ENCODE measurements around the gene CCT7.
"Not testable (repeated sequence)": the region's sequence is repeated elsewhere in the genome, so short reads cannot be mapped to it uniquely, and the experiment has no call there.

CCT7 gene

DNA sequence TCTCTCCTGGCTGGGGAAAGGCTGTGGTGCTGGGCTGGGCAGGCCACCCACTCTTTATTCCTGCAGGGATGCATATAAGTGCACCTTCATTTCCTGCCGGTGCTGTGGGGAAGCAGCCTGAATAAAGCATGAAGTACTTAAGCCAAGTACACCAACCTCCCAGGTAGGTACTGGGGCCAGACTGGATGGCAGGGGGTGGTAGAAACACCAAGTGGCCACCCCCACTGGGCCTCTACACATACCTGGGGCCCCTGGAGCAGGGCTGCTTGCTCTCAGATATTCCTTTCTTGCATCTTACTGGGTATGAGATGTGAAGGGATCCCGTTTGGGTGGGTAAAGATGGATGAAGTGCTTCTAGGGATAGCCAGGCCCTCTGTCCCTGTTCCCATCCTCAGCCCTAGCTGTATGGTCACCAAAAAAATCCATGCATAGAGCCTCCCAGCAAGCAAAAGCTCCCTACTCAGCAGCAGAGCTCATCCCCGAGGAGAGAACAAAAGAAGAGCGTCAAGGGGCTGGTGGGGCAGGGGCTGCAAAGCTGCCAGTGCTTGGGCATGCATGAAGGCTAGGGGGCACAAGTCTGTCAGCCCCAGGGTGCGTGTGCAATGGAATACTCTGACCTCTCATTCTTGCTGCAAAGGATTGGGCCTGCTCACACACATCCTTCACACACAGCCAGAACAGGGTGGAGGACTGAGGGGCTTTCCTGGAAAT is 22.0 kb downstream of the CCT7 start:
- no peak for DNase-seq

DNA sequence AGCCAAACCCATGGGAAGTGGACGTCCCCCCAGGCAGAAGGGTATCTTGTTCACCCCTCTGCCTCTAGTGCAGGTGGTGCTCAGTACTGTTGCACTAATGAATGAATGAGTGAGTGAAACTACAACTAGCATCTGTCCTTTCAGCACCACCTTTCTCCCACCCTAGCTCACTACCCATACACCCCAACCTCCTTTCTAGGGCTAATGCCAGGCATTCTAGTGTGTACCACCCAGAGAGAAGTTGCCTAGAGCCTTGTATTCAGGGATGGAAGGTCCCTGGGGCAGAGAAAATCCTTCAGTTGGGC is 22.5 kb downstream of the CCT7 start:
- DNase-seq = no peak

- DNase-seq = no peak
These were observed 22.9 kb downstream of the CCT7 start for GRCh38 chr2:73257021-73257420.

DNA sequence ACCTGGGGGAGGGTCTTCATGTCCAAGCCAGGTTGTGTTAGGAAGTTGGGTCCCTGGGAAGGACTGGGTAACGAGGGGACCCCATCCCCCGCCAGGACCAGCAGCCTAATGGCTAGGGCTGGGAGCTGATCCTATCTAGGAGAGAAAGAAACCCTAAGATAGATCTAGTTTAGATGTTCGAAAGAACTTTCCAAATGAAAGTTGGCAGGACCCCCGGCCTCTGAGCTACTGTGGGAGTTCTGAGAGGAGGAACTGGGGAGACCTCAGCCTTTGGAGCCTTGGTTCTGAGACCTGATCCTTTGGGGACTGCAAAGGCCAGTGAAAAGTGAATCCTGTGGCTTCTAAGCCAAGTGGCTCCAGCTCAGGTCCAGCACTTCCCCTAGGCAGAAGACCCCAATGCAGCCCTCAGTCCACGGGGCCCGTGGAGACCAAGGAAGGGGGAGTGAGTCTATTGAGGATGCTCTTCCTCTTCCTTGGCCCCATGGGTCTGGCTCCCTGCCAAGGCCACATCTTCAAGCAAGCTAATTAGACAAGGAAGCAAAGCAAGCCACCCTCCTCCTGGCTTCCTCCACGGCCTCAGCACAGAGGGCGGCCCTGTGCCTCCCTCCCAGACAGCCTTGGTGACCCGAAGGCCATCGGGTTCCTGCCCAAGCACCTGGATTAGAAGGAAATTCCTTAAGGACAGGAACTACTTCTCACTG is 23.5 kb downstream of the CCT7 start:
- DNase-seq = no peak

DNA sequence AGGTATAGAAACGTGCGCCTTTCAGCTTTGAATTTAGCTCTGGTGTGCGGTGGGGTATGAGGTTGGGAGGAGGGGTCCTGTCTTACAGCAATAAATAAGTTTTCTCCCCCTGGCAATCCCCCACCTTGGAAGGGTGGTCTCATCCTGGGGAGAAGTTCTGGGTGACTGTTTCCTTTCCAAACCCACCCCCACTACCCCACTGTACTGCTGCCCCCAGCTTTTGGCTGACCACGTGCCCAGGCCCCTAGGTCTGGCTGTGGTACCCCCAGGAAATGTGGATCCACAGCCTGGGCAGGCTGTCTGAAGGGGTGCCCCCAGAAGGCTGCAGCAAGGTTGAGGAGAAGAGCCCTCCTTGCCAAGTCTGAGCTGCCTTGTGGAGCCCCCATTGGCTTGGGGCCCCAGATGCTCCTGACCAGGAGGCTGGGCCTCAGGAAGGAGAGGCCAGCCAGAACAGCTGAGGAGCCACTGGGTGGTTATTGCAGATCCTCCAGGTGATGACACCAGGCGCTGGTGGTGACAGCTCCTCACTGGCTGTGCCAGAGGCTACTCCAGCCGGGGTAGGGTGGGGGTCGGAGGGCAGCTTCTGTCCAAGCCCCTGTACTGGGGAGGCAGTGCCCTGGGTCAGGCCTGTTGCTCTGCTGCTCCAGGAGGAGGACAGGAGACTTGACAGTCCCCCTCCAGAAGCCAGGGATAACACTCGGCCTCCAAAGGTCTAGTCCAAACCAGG is 24.2 kb downstream of the CCT7 start:
- no peak for DNase-seq

GRCh38 chr2:73258913-73259215 is 24.8 kb downstream of the CCT7 start:
- DNase-seq = no peak

- no peak for DNase-seq
These were observed 25.2 kb downstream of the CCT7 start for GRCh38 chr2:73259276-73259675.

DNA sequence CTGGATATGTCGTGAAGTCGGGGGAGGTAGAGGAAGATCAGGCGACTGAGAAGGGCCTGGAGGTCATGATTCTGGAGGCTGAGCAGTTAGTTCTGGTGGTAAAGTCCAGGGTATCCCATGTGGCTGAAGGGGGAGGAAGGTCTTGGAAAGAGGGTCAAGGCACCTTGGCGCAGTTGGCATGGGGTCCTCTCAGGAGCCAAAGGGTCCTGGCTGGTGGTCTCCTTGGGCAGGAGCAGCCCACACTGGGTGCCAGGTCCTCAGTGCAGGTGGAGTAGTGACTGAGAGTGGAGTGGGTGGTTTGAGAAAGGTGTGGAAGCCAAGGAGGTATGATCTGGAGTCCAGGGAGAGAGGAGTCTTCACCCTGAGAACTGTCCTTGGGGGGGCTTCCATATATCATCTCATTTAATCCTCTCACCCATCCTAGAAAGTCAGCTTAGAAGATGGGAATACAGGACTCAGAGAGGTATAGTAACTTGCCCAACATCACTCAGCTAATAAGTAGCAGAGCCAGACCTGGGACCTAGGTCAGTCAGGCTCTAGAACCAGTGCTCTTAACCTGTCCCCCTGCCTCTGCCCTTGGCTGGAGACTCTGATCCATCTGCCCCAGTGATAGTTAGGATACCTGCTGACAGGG is 25.7 kb downstream of the CCT7 start:
- DNase-seq = no peak

DNA sequence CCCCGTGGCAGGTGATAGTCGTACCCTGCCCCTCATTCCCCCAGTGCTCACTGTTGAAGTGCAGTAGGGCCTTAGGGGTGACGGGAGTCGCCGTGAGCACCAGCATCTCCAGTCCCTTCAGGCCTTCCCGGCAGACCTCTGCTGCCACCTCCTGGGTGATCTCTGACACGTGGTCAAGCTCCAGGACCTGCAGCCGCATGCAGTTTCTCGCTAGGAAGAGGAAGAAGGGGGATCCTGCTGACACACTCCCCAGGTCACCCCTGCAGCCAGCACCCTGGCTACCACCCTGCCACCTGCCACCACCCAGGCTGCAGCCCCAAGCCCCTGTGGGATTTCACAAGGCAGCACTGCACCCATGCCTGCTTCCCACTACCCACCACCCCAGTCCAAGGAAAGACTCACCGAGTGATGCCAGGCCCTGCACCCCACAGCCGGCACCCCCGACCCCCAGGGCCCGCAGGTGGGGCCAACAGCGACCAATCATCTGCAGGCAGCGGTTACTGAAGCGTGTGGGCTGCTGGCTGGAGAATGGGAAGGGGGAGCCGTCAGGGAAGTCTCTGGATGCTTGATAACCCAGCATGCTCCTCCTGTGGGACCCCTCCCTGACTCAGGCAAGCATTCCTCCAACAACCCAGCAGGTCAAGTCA is 26.4 kb downstream of the CCT7 start:
- no peak for DNase-seq

GRCh38 chr2:73262108-73262651 is 28.1 kb downstream of the CCT7 start:
- no peak for DNase-seq

- DNase-seq = not testable (repeated sequence)
These were observed 28.8 kb downstream of the CCT7 start for GRCh38 chr2:73262691-73263429.

GRCh38 chr2:73263540-73264331 is 29.6 kb downstream of the CCT7 start:
- no peak for DNase-seq

DNA sequence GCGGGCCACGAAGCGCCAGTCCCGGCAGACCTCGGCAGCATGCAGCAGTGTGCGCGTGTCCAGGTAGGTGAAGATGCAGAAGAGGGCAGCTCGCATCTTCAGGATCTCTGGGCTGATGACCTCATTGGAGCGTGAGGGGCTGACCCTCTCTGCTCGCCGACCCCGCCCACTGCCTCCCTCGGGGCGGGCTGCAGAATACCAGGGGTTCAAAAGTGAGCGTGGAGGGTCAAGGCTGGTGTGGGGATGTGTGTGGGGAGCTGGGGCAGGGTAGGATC is 30.2 kb downstream of the CCT7 start:
- DNase-seq = no peak

DNA sequence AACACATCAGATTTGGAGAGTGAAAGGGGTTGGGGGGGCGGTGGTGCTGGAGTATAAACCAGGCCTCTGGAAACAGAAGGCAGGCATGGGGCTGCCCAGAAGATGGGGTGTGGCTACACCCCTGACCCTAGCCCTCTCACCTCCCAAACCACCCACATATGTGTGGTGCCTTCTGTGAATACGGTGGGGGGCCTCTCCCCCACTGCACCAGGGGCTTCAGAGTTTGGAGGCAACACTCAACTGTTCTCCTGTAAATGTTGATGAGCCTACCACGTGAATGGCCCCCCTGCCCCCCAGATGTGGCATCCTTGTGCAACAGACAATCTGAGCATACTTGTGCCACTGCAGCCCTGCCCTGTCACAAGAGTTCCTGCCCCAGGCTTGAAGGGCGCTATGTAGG is 30.7 kb downstream of the CCT7 start:
- no peak for DNase-seq

DNA sequence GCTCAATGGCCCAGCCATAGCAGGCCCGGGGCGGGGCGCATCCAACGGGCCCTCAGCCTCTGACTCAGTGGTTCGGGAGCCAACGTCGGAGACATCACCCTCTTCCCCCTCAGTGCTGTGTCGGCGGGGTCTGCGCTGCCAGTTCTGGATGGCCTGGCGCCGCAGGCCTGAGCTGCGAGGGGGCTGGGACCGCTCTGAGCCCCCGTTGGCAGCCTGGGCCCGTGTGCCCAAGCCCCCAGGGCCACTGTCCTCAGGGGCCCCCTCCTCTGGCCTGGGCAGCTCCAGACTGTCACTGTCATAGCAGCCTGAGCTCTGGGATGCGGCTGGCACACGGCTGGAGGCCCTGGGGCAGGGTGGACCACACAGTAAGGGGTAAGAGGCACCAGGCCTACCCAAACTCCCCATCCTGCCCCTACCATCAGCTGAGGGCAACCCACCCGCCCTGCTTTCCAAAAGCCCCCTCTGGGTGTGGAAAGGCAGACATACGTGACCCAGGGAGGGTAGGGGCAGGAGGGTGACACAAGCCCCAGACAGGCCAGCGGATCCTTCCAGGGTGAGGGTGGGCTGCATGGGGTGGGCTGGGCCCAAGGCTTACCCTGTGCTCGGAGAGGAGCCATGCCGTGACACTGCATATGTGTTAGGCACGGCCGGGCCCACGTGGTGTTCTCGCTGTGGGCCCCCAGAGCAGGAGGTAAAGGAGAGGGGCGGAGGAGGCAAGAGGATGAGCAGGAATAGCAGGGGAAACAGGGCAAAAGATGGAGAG is 31.4 kb downstream of the CCT7 start:
- no peak for DNase-seq

GRCh38 chr2:73266061-73266901 is 32.2 kb downstream of the CCT7 start:
- no peak for DNase-seq

GRCh38 chr2:73267008-73267407 is 32.9 kb downstream of the CCT7 start:
- no peak for DNase-seq

GRCh38 chr2:73268366-73268829 is 34.3 kb downstream of the CCT7 start:
- DNase-seq = no peak

DNA sequence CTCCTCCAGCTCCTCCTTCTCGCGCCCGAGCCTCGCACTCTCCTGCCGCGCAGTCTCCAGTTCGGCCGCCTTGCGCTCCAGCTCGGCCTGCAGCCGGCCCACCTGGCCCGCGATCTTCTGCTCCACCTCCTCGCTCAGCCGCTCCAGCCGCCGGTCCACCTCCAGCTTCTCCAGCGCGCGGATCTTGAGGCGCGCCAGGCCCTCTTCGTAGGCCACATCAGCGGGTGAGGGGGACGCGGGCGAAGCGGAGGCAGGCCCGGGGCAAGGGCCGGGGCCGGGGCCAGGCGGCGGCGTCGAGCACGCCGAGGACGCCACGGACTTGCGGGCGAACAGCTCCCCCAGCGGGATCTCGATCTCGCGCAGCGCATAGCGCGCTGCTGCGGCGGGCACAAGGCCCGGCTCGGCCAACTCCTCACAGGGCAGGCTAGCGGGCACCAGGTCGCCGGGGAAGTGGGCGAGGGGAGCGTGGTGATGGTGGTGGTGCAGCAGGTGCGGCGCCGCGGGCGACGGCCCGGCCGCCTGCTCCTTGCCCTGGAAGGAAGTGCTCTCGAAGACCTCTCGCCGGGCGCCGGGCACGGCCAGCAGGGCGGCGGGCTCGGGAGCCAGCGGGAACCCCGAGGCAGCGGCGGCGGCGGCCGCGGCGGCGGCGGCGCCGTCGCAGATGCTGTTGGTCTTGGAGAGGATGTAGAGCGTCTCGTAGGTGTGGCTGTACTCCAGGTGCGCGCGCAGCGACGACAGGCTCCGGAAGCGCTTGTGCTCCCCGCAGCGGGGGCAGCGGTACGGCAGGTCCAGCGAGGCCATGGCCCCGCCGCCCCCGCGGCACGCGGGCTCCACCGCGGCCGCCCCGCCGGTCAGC is 35.0 kb downstream of the CCT7 start:
- DNase-seq = no peak

Data from NCI-H446 (cell line).